ENCODE data around the gene NR2F1-AS1.
"Not testable (repeated sequence)": the region's sequence is repeated elsewhere in the genome, so short reads cannot be mapped to it uniquely, and the experiment has no call there.

DNA sequence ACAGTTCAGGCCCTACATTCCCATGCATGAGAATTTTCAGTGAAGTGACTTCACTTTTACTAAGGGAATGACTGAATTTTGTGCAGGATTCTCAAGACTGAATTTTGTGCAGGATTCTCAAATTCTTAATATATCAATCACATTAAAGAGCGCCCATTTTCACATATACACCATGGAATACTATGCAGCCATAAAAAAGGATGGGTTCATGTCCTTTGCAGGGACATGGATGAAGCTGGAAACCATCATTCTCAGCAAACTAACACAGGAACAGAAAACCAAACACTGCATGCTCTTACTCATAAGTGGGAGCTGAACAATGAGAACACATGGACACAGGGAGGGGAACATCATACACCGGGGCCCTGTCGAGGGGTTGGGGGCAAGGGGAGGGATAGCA is 31.4 kb downstream of the NR2F1-AS1 start:
- TF ChIP-seq EZH2 (optimal IDR thresholded peaks at IDR 0.05; ENCODE audit: low read depth, low read length): not testable (repeated sequence)
- TF ChIP-seq, protein P1, sequence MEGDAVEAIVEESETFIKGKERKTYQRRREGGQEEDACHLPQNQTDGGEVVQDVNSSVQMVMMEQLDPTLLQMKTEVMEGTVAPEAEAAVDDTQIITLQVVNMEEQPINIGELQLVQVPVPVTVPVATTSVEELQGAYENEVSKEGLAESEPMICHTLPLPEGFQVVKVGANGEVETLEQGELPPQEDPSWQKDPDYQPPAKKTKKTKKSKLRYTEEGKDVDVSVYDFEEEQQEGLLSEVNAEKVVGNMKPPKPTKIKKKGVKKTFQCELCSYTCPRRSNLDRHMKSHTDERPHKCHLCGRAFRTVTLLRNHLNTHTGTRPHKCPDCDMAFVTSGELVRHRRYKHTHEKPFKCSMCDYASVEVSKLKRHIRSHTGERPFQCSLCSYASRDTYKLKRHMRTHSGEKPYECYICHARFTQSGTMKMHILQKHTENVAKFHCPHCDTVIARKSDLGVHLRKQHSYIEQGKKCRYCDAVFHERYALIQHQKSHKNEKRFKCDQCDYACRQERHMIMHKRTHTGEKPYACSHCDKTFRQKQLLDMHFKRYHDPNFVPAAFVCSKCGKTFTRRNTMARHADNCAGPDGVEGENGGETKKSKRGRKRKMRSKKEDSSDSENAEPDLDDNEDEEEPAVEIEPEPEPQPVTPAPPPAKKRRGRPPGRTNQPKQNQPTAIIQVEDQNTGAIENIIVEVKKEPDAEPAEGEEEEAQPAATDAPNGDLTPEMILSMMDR (IDR thresholded peaks at IDR 0.05; ENCODE audit: low read length): not testable (repeated sequence)

Measured in MM.1S (cell line).